Activated CD4-positive, alpha-beta T cell treated with anti-CD3 and anti-CD28 coated beads, Interleukin-2, amount 50 U/mL, for 24 hours (primary cell): ENCODE data around the gene BRF1.

Experiments
- DNase-seq, 2 donors: peaks; one replicate each; pipeline ENCODE4 v3.0.0-alpha.2; 2020; ENCODE audit warnings: low read depth in 1 of 2, low spot score in 1 of 2

BRF1 gene

GRCh38 chr14:105244334-105244733, 56.5 kb downstream of the BRF1 start:
- no peak for DNase-seq

GRCh38 chr14:105241641-105242040, 59.2 kb downstream of the BRF1 start:
- no peak for DNase-seq

- DNase-seq = no peak
These were observed 59.8 kb downstream of the BRF1 start for GRCh38 chr14:105240811-105241576.

- DNase-seq = no peak
These were observed 71.6 kb downstream of the BRF1 start for GRCh38 chr14:105229099-105229655.

- DNase-seq = no peak
These were observed 72.2 kb downstream of the BRF1 start for GRCh38 chr14:105228562-105228961.

GRCh38 chr14:105227346-105227745, 73.5 kb downstream of the BRF1 start:
- DNase-seq = no peak

- no peak for DNase-seq
These were observed 74.6 kb downstream of the BRF1 start for GRCh38 chr14:105226198-105226597.

GRCh38 chr14:105224845-105225570, 75.8 kb downstream of the BRF1 start:
- DNase-seq = no peak

- DNase-seq = no peak
These were observed 76.8 kb downstream of the BRF1 start for GRCh38 chr14:105223770-105224544.

- no peak for DNase-seq
These were observed 77.5 kb downstream of the BRF1 start for GRCh38 chr14:105223260-105223659.

GRCh38 chr14:105221598-105222178, 79.1 kb downstream of the BRF1 start:
- DNase-seq = no peak

GRCh38 chr14:105220699-105221597, 79.9 kb downstream of the BRF1 start:
- no peak for DNase-seq

- no peak for DNase-seq
These were observed 81.0 kb downstream of the BRF1 start for GRCh38 chr14:105219753-105220152.

- no peak for DNase-seq
These were observed 81.7 kb downstream of the BRF1 start for GRCh38 chr14:105219043-105219612.

GRCh38 chr14:105218611-105219010, 82.2 kb downstream of the BRF1 start:
- no peak for DNase-seq

- DNase-seq = no peak
These were observed 83.0 kb downstream of the BRF1 start for GRCh38 chr14:105217774-105218173.

- DNase-seq = no peak
These were observed 84.1 kb downstream of the BRF1 start for GRCh38 chr14:105216490-105217247.

- DNase-seq = no peak
These were observed 85.2 kb downstream of the BRF1 start for GRCh38 chr14:105215602-105216001.

- DNase-seq = no peak
These were observed 86.4 kb downstream of the BRF1 start for GRCh38 chr14:105214324-105214915.
